ENCODE data around the gene ANKIB1.
"Not testable (repeated sequence)": the region's sequence is repeated elsewhere in the genome, so short reads cannot be mapped to it uniquely, and the experiment has no call there.

Gene ANKIB1

DNA sequence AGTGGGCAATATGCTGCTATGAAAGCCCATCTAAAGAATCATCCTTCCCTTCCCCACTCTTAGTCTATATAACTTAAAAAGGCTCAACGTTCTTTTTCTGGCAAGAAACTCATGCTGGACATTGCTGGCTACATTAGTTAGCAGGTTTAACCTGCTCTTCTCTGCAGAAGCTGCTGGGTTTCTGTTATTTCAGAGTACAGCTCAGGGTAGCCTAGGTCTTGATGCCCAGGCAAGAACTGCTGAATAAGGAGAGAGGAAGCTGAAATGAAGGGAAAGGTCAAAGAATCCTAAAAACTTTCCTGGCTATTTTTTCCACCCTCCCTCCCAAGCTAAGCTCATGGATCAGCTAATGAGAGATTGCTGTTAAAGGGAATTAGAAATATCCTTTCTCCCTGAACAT lies 79.4 kb downstream of the ANKIB1 start:
- DNase-seq (ENCODE audit: extremely low read depth in 1 of 2, low read depth in 1 of 2) = no peak

DNA sequence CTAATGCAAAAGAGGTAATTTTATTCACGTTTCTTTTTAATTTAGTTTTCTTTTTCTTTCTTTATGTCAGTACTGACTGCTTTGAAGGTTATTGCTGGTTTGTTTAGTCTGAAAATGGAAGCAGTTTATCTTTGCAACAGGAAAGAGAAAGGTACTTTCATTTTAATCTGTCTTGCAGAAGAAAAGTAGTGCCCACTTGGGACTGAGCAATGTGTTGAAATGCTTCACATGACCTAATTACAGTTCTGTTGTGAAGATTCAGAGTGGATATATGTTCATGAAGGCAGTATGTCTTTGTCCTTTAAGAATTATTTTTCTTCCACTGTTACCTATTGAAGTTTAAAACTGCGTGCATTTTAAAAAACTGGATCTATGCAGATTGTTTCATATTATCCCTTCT lies 80.1 kb downstream of the ANKIB1 start:
- DNase-seq (ENCODE audit: extremely low read depth in 1 of 2, low read depth in 1 of 2) = no peak

DNA sequence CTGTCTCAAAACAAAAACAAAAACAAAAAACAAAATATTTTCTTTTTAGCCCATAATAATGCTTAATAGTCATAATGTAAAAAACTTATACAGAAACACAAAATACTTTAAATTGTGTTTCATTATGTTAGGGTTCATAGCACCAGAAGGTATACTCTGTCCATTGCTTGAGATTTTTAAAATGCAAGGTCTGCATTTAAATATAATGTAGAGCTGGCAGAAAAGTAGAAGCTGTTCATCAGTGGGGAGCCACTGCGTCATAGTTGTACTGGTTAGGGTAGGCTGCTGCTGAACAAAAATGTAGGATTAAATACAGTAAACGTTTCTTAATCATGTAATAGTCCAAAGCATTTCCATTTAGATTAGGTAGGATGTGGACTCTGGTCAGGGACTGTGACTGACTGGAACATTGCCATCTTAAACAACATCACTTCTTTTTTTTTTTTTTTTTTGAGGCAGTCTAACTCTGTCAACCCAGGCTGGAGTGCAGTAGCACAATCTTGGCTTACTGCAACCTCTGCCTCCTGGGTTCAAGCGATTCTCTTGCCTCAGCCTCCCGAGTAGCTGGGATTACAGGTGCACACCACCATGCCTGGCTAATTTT lies 85.2 kb downstream of the ANKIB1 start:
- no peak for DNase-seq (ENCODE audit: extremely low read depth in 1 of 2, low read depth in 1 of 2)

DNA sequence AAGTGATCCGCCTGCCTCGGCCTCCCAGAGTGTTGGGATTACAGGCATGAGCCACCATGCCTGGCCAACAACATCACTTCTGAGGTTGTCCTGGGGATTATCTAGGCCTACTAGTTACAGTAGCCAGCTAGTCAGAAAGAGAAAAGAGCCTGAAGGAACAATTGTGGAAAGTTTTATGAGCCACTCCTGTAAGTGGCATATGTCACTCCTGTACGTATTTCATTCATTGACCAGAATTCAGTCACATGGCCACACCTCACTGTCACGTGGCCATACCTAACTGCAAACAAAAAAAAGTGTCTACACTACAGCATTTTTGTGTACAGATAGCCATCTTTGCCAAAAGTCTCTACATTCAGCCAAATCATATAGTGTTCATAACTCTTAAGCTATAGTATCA lies 85.7 kb downstream of the ANKIB1 start:
- DNase-seq (ENCODE audit: extremely low read depth in 1 of 2, low read depth in 1 of 2) = no peak

DNA sequence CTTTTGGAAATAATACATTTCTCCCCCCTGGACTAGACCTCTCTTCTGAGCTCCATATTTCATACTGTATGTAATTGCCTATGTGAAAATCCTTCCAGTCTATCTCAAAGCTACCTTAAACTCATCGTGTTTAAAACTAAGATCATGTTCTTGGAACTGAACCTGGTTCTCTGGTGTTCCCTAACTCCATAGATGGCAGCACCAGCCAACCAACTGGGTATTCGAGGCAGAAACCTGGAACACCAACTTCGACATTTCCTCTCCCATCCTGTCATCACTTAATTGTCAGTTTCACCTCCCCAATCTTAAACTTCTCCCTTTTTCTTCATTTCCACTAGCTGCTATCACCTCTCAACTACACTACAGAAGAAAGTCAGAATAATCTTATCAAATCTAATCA lies 87.0 kb downstream of the ANKIB1 start:
- DNase-seq (ENCODE audit: extremely low read depth in 1 of 2, low read depth in 1 of 2) = no peak

DNA sequence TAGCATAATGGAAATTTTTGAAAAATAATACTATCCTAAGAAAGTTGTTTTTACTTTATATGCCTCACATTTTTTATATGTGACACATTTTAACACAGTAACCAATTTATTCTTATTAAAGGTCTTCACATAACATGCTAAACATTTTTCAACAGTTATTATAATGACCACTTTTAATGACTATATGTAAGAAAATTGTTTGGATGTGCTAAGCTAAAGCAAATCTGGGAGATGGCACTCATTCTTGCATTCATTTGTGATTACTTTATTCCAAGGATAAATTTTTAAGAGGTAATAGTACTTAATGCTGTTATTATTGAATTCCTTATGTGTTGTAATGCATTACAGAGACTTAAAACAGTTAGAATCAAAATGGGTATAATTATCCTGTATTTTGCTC lies 88.1 kb downstream of the ANKIB1 start:
- DNase-seq (ENCODE audit: extremely low read depth in 1 of 2, low read depth in 1 of 2) = no peak

DNA sequence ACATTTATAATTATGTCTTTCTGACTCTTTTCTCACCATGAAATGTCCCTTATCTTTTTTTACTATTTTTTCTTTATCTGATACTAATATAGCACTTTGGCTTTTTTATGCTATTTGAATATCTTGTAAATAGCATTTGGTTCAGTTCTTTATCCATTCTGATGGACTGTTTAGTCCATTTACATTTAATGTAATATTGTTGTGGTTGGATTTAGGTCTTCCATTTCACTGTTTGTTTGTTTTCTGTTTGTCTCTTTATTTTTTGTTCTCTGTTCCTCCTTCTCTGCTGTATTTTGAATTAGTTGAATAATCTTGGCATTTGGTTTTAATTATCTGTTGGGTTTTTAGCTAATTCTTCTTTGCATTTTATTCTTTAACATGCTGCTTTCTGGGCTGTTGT lies 89.8 kb downstream of the ANKIB1 start:
- no peak for DNase-seq (ENCODE audit: extremely low read depth in 1 of 2, low read depth in 1 of 2)

DNA sequence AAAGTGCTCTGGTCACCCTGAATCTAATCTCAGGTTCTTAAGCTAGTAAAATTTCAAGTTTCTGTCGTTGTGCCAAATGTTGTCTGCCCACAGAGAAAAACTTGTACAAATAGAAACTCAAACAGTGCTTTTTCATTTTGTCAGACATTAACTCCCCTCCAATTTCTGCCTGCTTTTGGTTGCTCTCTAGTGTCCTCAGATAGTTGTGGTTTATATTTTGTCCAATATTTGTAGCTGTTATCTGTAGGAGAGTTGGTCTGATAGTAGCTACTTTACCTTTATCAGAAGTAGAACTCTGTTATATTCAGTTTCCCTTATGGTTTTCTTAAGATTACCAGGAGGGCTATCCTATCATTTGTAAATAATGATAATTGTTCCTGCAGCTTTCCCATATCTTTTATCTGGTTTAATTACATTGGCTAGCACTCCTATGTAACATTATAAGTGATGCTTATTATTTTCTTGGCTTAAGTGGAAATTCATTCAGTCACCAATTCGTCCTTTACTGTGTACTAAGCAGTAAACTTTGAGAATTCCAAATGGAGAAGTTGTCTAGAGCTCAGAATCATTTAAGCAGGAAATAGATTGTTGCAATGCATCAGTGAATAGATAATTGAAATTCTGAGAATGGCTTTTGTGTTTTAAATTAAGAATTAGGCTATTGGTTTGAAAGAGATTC lies 91.0 kb downstream of the ANKIB1 start:
- DNase-seq (ENCODE audit: extremely low read depth in 1 of 2, low read depth in 1 of 2) = no peak

DNA sequence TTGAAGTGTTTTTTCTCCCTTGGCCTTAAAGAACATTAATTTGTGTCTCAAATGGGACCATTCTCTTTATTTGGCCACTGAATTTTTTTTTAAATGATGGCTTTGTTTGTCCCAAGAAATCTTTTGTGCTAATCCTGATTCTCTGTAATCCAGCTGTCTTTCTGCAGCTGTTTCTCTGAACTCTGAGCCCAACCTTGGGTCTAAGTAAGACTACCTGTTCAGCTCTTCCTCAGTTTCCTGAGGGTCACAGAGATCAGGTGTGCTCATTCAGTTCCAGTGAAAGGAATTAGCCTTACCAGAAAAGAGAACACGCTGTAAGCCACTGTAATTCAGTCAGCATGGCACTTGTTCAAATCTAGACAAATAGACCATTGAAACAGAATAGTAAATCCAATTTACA lies 94.2 kb downstream of the ANKIB1 start:
- DNase-seq (ENCODE audit: extremely low read depth in 1 of 2, low read depth in 1 of 2) = no peak

DNA sequence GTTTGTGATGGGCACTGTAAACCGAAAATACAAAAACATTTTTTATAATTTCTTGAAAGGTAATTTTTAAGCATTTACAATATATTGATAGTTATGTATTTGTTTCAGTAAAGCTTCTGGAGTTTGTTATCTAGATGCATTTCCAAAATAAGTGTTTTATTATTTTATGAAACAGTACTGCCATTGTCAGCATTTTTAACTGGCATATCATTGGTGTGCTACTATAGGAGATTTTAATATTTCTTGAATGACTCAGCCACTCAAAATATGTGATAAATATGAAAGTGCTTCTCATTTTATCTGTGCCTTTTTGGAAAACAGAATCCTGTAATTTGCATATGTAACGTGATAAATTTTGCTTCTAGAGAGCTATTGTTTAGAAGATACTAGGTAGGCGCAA lies 97.9 kb downstream of the ANKIB1 start:
- no peak for DNase-seq (ENCODE audit: extremely low read depth in 1 of 2, low read depth in 1 of 2)

DNA sequence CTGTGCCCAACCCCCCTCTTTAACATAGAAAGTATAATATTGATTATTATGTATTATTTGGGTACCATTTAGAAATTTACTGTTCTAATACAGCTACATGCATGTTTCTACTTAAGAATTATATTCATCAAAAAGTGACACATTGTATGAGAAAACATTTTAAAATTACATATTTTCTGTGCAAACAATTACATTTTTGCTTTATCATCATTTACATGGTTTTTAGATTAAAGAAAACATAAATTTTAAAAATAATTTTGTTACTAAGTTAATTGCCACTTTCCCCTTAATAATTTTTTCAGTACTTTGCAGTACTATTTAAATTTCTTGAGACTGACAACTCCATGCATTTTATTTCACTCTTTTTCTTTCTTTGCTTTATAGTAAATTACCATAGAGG lies 106.2 kb downstream of the ANKIB1 start:
- no peak for DNase-seq (ENCODE audit: extremely low read depth in 1 of 2, low read depth in 1 of 2)

DNA sequence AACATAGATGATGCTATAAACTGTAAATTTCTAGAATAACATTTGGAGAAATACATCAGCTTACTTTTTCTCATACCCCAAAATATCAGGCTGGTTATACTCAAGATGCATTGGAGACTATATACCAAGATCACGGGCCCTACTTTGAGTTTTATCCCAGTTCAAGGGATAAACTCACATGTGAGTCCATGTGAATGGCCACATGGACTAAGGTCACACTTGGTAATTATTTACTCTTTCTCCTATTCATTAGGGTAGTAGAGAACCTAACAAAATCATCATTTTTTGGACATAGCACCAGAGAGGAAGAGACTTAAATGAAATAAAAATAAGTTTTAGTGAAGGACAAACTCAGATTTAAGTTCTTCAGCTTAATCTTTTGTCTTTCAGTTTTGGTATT lies 108.4 kb downstream of the ANKIB1 start:
- DNase-seq (ENCODE audit: extremely low read depth in 1 of 2, low read depth in 1 of 2) = no peak

DNA sequence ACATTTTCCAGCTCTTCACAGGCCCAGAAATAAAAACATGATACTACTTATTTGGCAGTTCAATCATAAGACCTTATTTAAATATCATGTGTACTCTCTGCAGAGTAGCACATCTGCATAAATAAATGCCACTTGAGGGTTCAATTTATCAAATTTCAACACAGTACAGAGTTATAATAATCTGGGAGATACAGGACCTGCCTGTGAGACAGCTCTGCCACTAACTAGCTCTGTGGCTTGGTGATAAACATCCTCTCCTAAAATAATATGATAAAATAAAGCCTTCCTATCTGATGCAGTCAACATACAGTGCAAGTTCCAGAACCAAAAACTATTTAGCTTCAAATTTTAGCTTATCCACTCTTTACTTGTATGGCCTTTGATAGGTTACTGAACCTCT lies 110.6 kb downstream of the ANKIB1 start:
- DNase-seq (ENCODE audit: extremely low read depth in 1 of 2, low read depth in 1 of 2) = no peak

DNA sequence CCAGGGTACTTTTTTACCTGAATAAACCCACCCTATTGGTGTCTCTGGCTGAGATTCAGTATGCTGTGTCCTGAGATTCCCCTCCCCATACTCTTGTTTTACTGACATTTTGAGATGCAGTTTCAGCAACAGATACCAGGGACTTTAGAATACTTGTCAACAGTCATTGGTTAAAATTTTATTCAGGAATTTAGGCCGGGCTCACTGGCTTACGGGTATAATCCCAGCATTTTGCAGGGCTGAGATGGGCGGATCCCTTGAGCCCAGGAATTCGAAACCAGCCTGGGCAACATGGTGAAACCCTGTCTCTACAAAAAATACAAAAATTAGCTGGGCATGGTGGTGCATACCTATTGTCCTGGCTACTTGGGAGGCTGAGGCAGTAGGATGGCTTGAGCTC lies 111.5 kb downstream of the ANKIB1 start:
- DNase-seq (ENCODE audit: extremely low read depth in 1 of 2, low read depth in 1 of 2) = no peak

DNA sequence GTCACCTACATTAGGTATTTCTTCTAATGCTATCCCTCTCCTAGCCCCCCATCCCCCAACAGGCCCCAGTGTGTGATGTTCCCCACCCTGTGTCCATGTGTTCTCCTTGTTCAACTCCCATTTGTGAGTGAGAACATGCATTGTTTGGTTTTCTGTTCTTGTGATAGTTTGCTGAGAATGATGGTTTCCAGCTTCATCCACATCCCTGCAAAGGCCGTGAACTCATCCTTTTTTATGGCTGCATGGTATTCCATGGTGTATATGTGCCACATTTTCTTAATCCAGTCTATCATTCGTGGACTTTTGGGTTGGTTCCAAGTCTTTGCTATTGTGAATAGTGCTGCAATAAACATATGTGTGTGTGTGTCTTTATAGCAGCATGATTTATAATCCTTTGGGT lies 113.4 kb downstream of the ANKIB1 start:
- not testable (repeated sequence) for DNase-seq (ENCODE audit: extremely low read depth in 1 of 2, low read depth in 1 of 2)

DNA sequence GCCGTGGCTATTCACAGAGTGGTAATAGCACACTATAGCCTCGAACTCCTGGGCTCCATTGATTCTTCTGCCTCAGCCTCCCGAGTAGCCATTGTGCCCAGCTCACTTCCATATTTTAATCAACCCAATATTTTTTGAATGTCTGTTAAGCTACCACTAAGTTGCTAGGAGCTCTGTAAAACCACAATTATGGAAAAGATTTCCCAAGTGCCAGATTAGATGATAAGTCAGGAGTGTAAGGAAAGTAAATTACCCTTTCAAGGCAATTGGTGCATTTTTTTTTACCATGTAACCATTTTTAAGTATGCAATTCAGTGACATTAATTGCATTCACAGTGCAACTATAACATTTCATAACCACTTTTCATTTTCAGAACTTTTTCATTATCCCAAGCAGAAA lies 114.0 kb downstream of the ANKIB1 start:
- no peak for DNase-seq (ENCODE audit: extremely low read depth in 1 of 2, low read depth in 1 of 2)

DNA sequence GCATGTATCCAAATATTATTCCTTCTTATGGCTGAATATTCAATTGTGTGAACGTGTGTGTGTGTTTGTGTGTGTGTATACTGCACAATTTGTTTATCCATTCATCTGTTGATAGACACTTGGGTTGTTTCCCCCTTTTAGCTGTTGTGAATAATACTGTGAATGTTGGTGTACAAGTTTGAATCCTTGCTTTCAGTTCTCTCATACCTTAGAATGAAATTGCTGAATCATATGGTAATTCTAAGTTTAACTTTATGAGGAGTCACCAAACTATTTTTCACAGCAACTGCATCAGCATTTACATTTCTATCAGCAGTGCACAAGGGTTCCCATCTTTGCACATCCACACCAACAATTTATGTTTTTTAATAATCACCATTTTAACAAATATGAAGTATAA lies 114.6 kb downstream of the ANKIB1 start:
- DNase-seq (ENCODE audit: extremely low read depth in 1 of 2, low read depth in 1 of 2) = no peak

DNA sequence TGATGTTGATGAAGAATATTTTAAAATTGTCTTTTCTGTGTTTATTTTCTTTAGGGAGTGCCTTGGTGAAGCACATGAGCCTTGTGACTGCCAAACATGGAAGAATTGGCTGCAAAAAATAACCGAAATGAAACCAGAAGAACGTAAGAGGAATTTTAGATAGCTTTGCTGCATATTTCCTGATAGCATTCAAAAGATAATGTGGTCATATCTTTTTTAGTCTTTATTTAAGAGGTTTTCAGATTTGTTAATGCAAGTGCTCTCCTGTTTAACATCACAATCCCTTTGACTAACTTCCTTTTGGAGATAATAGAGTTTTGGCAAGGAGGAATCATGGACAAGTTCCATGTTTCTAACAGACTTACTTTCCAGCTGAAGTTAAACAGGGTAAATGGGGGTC lies 116.4 kb downstream of the ANKIB1 start:
- DNase-seq (ENCODE audit: extremely low read depth in 1 of 2, low read depth in 1 of 2) = no peak

DNA sequence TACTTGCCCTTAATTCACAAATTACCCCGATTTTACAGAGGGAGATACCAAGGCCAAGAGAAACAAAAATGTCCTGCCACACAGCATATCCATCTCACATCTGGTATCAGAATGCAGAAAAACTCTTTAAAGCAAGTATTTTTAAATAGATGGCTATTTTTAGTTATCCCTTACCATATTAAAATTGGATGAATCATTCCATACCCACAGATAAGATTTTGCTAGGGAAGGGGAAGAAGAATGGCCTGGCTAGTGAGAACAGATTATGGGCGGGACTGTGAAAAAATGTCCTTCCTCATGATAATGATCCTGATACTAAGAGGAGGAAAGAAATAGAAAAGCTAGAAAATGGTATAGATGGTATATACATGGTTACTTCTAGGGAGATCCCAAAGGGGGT lies 121.0 kb downstream of the ANKIB1 start:
- no peak for DNase-seq (ENCODE audit: extremely low read depth in 1 of 2, low read depth in 1 of 2)

DNA sequence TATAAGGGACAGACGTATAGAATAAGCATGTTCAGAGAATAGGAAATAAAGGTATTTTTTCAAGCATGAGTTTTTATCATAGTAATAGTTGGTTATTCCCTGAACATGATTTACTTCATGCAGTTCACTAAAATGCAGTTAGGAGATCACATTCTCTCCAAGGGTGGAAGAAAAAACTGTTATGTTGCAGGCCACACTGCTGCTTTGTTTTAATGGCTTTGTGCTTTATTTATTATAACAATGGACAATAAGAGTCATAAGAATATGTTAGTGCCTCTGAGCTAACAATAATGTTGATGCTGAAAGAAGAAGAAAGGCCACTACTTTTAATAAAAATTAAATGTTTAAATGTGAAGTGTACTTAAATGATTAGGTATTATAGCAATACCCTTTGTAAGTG lies 123.0 kb downstream of the ANKIB1 start:
- DNase-seq (ENCODE audit: extremely low read depth in 1 of 2, low read depth in 1 of 2) = no peak

DNA sequence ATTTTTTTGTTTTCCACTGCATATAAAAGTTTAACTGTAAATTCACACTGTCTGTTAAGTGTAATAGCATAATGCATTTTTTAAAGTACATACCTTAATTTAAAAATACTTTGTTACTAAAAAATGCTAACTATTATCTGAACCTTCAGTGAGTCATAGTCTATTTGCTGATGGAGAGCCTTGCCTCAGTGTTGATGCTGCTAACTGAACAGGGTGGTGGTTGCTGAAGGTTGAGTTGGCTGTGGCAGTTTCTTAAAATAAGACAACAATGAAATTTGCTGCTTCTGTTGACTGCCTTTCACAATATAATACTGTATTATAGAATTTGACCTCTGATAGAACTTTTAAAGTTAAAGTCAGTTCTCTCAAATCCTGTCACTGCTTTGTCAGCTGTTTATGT lies 129.2 kb downstream of the ANKIB1 start:
- DNase-seq (ENCODE audit: extremely low read depth in 1 of 2, low read depth in 1 of 2) = no peak

DNA sequence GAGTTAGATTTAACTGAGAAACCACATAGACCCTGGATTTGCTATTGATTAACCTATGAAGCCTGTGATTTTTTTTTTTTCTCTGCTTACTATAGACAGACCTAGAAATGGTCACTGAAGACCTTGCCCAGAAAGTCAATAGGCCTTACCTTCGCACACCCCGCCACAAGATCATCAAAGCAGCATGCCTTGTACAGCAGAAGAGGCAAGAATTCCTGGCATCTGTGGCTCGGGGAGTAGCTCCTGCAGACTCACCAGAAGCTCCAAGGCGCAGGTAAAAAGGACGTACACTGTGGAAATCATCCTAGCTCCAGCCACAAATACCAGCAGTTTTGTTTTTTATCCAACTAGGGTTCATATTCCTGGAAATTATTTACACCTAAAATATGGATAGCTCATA lies 145.3 kb downstream of the ANKIB1 start:
- DNase-seq (ENCODE audit: extremely low read depth in 1 of 2, low read depth in 1 of 2) = no peak

DNA sequence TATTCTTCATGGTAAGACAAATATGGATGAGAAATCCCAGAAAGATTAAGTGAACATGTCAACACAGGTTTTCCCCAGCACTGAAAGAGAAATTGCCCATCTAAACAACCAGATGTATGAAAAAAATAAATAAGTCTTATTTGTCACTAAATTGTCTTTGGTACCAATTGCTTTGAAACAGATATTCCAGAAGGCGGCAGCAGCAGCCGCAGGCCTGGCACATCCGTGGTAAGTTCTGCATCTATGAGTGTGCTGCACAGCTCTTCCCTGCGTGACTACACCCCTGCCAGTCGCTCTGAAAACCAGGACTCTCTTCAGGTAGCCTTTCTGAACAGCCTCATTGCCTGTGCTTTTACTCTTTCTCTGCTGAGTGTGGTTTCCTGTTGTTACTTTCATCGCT lies 151.8 kb downstream of the ANKIB1 start:
- DNase-seq (ENCODE audit: extremely low read depth in 1 of 2, low read depth in 1 of 2) = no peak

Data from activated CD8-positive, alpha-beta memory T cell treated with anti-CD3 and anti-CD28 coated beads for 1 hour (primary cell).